ENCODE measurements around the gene SEMA3G.

The SEMA3G gene

DNA sequence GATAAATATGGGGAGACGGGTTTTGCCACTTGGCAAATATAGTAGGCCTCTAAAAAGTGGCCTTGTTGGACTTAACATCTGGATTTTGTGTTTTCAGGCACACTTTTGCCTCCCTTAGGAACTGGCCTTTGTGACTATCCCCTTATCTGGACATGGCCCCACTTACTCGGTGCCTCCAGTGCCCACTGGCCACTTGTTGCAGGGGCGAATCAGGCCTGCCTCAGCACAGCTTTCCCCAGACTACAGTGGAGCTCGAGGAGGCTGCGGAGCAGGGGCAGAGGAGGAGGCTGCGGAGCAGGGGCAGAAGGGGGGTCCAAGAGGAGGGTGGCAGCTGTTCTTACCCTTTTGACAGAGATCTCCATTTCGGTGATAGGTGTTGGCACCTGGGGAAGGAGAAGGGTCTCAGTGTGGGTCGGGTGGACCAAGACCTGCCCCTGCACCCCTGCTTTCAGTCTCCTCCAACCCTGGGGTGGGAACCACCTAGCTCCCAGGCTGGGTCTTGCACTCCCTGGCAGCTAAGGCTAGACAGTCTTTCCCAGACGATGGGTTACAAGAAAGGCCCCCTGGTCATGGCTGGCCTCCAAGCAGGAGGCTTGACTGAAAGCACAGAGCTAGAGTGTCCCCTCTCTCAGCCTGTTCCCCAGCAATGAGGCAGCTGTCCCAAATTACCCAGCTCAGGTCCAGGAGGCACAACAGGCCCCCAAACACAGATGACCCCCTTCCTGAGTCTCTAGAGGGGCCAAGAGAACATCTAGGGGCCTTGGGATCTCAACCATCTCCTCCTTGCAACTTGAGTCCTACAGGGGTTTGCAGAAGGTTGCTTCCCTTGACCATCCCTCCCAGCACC is 6.1 kb downstream of the SEMA3G start:
- no peak for DNase-seq (ENCODE audit: low spot score)

DNA sequence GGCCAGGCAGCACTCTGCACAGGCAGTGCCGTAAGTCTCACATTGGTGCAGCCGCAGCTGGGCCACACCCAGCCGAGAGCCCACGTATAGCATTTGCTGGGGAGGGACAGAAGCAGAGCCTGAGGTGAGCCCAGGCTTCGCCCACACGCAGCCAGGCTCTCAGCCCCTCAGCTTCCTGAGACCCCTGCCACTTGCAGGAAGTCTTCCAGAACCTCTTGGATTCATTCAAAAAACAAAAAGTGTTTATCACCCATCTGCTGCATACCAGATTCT is 6.9 kb downstream of the SEMA3G start:
- DNase-seq (ENCODE audit: low spot score): no peak

DNA sequence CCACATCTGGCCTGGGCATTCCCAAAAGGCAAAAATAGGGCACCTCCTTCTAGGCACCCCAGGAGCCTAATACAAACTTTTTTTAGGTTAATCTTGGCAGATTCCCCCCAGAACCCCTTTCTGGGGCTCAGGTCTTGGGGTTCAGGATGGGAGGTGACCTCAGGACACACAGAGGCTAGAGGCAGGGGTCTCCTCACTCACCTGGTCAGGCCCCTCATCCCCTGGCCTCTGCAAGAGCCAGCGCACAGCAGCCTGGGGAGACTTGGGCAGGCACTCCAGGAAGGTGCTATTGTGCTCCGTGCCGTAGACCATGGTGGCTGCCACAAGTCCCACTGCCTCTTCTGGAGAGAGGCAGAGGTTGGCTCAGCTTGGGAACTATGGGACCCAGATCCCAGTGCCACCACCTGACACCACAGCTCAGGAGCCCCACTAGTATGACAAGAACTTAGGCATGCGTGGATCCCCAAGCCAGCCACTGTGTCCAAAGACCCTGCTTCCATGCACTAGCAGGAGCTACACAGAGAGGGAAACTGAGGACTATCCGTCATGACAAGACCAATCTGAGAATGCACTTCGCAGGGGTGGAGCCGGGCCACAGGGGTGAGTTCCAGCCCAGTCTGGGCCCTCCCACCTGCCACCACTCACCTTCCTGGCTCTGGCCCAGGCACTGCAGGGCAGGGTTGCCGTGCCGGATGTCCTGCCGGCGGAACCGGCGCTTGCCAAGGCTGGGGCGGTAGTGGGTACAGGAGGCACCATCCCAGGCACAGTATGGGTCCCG is 7.4 kb downstream of the SEMA3G start:
- no peak for DNase-seq (ENCODE audit: low spot score)

DNA sequence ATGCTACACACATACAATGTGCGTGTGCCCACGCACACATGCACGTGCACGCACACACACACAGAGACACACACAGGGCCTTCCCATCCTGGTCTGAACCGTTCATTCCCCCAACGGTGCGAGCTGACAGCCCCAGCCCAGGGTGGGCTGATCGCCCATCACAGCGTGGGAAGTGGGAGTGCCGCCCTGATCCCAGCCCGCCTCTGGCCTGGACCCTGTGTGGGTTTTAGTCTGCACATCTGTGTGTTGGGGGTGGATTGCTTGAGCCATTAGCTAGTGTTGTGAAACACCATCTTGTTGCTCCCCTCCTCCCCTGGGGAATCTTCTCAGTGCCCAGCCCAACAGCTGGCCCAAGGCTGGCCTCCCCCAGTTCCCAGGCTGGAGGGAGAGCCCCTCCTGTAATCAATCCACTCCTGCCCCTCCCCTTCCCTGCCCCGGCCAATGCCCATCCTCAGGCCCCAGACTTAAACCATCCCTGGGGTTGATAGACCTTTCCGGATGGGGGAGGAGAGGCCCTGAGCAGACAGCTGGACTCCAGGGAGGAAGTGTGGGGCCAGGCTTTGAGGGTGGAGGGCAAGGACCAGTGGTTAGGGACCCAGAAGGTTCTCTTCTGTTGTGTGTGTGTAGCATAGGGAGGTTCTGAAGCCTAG is 8.3 kb downstream of the SEMA3G start:
- no peak for DNase-seq (ENCODE audit: low spot score)

DNA sequence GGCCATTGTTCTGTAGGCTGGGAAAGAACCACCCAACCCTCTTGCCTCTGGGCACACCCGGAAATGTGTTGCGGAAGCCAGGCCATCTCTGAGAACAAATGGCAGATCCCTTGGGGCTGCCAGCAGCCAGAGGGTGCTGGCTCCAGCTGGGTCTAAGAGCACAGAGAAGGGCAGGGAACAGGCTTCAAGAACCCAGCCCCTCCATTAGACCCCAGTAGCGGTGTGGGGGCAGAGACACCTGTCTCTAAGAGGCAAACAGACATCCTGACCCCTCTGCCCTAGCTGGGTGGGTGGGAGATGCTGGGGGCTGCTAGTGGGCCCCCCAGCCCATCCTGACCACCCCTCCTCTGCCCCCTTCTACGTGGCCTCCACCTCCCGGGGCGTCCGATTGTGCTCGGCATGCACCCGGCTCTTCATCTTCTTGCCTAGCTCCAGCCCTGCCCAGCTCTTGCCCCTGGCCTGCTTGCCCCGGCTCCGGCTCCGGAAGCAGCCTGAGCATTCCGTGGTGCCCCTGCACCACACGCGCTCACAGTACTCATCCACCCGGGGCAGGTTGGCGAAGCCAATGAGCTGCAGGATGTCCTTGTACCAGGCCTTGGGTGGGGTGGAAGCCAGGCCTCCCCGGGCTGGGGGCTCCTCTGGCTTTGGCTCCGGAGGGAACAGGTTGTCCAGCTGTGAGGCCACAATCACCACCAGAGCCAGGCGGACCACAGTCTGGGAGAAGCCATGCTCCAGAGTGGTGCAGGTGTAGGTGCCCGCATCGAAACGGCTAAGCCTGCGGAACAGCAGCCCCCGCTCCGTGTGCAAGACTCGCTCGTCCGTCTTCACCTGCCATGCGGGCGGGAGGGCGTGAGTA is 9.4 kb downstream of the SEMA3G start:
- no peak for DNase-seq (ENCODE audit: low spot score)

DNA sequence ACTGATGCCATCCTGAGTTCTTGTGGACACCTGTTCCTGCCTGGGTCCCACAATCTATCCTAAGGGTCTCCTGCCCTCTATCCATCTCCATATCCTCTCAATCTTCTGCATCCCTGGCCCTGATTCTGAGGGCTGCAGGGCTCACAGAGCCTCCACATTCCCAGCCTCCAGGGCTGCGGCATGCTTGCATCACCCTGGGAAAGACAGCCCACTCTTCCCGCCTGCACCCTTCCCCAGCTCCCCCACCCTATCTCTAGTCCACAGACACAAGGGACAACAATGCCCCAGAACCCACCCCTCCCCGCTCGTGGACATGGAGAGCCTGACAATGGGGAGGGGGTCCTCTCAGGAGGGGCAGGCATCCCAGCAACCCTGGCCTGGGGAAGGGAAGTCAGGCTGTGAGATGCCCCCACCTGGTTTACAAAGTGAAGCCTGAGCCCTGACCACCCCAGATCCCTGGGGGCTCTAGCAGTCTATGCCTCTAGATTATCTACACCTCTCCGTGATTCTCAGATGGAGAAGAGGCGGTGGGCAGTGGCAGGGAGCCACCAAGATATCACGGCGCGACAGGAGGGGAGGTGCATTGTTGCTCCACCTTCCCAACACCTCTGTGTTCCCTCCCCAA is 10.3 kb downstream of the SEMA3G start:
- no peak for DNase-seq (ENCODE audit: low spot score)

DNA sequence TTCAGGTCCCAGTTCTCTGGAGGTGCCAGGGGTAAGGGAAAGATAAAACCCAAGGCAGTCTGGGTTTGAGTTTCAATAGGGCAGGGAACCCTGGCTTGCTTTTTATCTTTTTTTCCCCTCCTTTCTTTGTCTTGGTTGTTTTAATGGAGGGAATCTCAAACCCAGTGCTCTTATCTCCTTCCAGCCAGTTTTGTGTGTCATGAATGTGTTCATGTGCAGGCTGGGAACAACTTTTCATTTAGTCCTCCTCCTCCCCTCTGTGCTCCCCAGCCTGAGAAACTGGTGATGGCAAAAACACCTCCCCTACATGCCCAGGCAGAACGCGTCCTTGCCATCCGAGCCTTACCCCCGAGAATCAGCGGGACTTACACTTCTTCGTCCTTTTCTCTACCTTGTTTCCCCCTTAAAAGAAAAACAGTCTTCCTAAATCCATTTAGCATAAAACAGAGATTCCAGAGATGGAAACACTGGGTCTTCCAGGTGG is 10.9 kb downstream of the SEMA3G start:
- DNase-seq (ENCODE audit: low spot score): no peak

DNA sequence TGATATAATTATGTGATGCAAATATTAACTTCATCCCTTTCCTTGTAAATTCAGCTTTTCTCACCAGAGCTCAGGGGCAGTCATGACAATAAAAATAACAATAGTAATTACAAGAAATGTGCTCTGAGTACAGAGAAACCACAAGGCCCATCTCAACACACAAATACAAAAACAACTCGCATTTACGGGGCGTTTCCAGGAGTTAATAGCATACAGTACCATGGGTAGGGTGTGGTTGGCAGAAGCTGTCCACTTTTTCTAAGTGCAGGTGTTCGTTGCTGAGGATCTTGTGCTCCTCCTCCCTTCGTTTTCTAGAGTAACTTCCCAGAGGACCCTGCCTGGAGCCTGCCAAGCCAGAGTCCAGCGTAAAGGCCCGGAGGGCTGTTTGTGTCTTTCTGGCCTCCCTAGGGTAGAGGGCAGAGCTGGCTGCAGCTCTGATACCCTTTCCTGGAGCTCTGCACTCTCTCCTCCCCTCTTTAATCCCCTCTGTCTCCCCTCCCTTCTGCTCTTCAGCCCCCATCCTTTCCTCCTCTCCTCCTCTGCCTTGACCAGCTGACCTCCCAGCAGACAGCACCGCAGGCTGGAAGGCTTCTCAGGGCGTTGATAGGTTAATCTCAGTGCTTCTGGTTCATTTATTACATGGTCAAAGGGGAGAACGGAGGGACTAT is 11.4 kb downstream of the SEMA3G start:
- DNase-seq (ENCODE audit: low spot score): no peak

DNA sequence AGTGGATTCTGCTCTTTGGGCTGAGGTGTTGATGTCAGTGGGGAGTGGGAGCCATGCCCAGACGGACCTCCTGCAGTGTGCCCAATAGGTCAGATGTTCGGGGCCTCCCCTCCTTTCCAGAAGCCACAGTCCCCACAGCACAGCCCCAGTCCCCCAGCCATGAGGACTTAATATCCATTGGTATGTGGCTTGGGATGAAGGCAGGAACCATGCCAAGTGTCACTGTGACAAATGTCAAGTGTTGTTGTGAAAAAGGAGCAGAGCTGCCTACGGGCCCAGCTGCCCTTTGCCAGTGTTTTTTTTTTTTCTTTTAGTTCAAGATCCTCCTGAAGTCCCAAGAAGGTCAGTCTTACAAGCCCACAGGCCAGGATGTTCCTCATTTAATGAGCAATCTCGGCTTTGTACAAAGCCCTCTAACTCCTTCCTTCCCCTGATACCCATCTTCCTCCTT is 12.2 kb downstream of the SEMA3G start:
- DNase-seq (ENCODE audit: low spot score): no peak

DNA sequence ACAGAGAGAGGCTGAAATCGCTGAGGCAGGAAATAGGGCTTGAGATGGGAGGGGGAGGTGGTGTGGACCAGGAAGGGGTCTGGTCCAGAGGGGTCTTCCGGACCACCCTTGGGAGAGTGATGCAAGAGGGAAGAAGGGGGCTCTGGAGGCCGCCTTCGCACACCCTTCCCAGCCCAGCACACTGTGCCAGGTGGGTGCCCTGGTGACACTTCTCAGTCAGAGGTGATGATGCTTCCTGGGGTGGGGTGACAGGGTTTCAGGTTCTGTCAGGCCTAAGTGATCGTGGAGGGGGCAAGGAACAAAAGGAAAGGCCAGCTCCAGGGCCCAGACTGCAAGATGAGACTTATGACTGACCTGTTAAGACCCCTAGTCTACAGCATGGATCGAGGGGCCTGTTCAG is 12.7 kb downstream of the SEMA3G start:
- DNase-seq (ENCODE audit: low spot score): no peak

DNA sequence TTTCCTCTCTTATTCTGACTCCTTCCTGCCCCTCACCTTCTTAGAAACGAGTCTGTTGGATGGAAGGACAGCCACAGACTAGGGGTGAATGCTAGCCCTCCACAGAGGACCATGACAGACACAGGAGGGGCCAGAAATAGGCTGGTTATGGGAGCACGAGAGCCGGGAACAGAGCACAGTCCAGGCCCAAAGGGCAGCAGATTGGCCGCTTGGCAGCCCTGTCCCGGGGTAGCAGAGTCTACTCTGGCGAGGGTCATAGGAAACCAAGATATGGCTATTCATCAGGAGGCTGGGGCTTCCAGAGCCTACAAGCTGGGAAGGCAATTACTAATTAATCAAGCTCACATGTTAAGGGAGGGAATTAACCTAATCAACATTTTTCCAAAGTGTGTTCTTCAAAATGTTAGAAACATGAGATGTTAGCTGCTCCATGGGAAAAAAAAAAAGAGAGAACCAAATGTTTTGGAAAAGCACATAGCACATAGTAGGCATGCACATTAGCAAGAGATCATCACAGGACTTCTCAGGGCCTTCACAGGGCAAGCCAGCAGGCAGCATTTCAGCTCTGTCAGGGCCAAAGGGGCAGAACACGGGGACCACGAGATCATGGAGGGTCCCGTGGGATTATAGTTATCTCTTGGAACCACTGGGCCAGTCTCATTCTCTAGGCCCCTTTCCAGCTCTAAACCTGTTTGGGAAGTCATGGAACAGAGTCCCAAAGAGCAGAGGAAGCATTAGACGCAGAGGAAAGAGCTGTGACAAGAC is 13.3 kb downstream of the SEMA3G start:
- no peak for DNase-seq (ENCODE audit: low spot score)

DNA sequence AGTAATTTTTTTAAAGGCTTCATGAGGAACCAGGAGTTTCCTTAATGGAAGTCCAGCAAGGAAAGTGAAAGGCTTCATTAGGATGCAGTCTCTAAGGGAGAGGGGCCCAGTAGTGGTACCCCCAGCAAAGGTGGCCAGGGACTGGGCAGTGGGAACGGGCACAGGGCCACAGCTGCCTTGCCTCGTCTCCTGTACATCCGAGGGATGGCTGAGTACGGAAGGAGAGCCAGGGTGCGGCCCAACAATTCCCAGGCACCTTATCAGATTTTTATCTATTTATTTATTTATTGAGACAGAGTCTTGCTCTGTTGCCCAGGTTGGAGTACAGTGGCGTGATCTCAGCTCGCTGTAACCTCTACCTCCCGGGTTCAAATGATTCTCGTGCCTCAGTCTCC is 14.5 kb downstream of the SEMA3G start:
- DNase-seq (ENCODE audit: low spot score): no peak

DNA sequence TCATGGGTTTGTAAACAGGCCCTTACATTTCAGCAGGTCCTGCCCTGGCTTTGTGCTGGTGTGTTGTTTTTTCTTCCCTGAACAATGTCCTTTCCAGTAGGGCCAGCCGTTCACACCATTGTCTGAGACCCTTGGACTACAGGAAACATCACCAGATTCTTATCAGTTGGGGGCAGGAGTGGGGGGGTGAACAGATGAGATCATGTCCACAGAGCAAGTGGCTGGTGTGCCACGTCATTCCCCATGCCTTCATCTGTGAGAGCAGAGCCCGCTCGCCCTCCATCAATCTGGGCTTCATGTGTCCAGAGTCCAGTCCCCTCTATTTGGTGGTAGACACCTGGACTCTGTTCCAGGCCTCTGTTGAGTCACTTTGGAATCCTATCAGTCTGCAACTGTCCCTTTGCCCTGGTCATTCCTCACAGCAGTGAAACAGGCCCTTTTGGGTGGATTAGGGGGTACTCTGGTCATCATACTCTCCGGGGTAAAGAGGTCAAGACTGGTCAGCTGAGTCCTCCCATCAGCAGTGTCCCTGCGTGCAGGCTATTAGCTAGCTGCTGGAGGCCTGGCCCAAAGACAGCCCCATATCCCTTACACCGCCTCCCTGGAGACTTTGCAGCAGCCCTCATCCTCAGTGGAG is 15.0 kb downstream of the SEMA3G start:
- DNase-seq (ENCODE audit: low spot score): no peak

DNA sequence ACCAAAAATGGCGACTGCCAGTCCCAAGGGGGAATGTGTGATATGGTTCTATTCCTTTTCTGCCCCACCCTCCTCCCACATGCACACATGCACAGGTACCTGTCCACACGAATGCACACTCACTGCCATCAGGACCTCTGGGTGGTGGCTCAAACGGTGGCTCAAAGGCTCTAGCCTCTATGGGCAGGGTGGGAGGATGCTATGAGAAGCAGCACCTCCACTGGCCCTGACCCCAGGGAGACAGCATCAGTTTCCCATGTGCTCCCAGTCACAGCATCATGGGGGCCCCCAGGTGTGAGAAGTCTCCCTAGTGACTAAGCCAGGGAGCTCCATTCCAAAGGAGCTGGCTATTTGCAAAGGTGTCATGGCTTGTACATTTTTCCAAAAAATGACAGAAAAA is 15.9 kb downstream of the SEMA3G start:
- DNase-seq (ENCODE audit: low spot score): no peak

DNA sequence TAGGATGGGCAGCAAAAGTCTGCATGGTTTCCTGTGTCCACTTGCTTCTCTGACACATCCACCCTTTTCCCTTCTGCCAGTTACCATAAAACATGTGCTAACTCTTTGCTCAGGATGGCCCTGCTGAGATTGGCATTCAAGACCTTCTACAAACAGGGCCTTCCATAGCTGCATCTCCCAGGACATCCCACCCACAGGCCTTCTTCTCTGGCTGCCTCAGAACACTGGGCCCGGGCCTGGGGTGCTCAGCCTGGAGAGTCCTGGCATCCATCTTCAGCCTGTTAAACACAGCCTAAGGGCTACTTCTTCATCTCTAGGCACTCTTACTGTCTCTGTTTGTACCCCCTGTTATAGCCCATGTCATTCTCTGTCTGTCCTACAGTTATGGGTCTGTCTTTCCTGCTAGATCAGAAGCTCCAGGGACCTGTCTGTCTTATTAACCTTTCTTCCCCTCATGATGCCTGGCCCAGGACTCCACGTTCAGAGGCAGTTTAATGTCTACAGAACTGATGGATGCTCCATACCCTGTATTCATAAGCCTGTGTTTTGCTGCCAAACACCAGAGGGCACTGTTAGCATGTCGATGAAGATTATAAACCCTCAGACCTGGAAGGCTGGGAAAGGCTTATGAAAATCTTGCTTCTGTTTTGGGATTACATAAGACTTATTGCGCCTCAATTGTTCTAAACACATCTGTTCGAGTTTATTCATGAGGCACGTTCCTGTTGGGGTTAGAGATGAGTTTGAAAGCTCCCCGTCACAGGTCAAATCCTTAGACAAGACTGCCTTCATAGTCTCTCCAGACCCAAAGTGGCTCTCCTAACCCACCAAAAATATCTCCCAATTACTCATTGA is 16.5 kb downstream of the SEMA3G start:
- DNase-seq (ENCODE audit: low spot score): no peak

DNA sequence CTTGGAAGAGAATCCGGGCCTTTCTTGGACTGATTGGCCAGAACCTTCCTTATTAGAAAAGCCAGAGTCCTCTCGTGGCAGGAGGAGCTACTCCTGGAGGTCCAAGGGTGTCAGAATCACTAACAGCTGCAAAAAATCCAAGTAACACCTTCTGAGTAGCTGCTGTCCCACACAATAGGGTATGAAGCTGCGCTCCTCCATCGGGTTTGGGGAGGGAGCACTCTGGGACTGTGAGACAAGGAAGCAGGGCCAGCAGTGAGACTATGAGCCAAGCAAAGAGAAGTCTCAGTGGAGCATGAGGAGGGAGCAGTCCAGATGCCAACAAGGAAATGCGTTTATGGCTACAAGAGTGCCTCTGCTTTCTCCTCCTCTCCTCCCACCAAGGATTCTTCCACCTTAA is 21.7 kb downstream of the SEMA3G start:
- DNase-seq (ENCODE audit: low spot score): no peak

DNA sequence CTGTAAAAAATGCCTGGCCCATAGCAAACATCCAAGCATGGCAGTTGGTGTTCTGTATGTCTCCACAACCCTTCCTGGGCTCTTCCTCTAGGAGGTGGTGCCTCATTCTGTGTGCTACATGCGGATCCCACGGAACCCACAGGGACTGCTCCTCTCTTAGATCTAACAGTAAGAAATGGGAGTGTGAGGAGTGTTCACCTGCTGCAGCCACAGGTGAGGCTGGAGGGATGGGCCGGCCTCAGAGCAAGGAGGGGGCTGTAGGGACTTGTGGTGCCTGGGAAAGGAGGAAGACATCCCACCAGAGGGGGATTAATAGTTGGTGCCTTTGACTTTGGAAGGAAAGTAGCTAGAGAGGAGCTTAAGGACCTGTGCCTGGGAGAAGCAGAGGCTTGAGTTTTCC is 22.2 kb downstream of the SEMA3G start:
- DNase-seq (ENCODE audit: low spot score): no peak

DNA sequence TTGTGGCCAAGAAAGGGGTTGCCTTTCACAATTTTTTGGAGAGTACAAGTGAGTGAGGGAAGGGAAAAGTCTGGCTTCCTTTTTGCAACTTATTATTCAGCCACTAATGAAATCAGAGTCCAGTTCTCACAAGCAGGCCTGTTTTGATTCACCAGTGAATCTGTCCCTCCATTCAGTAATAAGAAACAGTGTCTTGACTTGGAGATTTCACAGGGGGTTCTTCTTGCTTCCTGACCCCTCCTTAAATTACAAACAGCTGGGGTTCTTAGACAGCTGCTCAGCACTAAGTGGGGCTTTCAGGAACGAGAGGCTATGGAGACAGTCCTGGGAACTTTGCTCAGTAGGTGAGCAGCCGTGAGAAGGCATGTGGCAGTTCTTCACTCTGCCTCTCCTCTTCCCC is 24.5 kb downstream of the SEMA3G start:
- no peak for DNase-seq (ENCODE audit: low spot score)

DNA sequence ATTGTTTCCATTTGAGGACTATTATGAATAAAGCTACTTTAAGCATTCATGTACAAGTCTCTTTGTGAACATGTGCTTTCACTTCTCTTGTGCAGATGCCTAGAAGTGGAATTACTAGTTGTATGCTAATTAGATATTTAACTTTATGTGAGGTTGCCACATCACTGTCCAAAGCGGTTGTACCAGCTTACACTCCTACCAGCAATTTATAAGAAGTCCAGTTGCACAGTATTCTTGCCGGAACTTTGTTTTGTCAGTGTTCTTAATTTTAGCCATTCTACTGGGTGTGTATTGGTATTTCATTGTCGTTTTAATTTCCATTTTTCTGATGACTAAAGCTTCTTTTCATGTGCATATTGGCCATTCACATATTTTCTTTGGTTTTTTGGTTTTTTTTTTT is 29.1 kb downstream of the SEMA3G start:
- no peak for DNase-seq (ENCODE audit: low spot score)

Measured in HuH-7.5 (cell line).